Lower lobe of right lung (tissue), 2 donors: ENCODE results near the gene RELT. TPM values are rescaled to one million over a fixed set of nuclear protein-coding genes. Genes with fewer than 3 reads are reported as not detected.
A peak's percentile ranks its signal among the peaks of the same experiment; 100 is the strongest.

Experiments
- ATAC-seq, 2 donors: fragments of 200-7000 bp; cut with Tn5 transposase; one replicate each; pipeline ENCODE4 v1.9.1; 2020 to 2022; ENCODE audit warnings: mild to moderate bottlenecking in 2 of 2, moderate library complexity in 2 of 2
- DNase-seq: peaks from one replicate; pipeline ENCODE4 v3.0.0-alpha.2; 2020
- H3K27ac ChIP-seq: fragments of 200-600 bp; one replicate; pipeline ENCODE4 v1.8.0; 2022
- H3K27me3 ChIP-seq: fragments of 200-600 bp; one replicate; pipeline ENCODE4 v1.8.0; 2022; ENCODE audit warnings: low read depth
- H3K36me3 ChIP-seq: fragments of 200-600 bp; one replicate; pipeline ENCODE4 v1.8.0; 2022; ENCODE audit warnings: mild to moderate bottlenecking
- H3K4me1 ChIP-seq: fragments of 200-600 bp; one replicate; pipeline ENCODE4 v1.8.0; 2022
- H3K4me3 ChIP-seq: fragments of 200-600 bp; one replicate; pipeline ENCODE4 v1.8.0; 2022; ENCODE audit warnings: mild to moderate bottlenecking
- H3K9me3 ChIP-seq: fragments of 200-600 bp; one replicate; pipeline ENCODE4 v1.8.0; 2022
- intact Hi-C: fragments of 100-400 bp; cut with DNase I; formaldehyde crosslinking; loops from one replicate; pipeline ENCODE4 v1.11.0; 2022
- total RNA-seq: library from RNA; stranded (reverse); fragmentation: NEBNext Ultra II Directional; extraction: Animal tissue kit (Norgen Biotek cat#: 25700); gene quantifications from one replicate; pipeline ENCODE4 v1.2.1, GENCODE V29; 2021
- TF ChIP-seq, protein P1 (sequence below): fragments of 200-600 bp; IDR thresholded peaks from one replicate; pipeline ENCODE4 v1.8.0; 2022; ENCODE audit warnings: antibody characterized with exemption, mild to moderate bottlenecking
- donor health status: DM: no; HTN: yes; CAD: no; lungs with severe emphysema.

Gene RELT
- total RNA-seq, 1 donor from 2014 or later, result 15.4 TPM

DNA sequence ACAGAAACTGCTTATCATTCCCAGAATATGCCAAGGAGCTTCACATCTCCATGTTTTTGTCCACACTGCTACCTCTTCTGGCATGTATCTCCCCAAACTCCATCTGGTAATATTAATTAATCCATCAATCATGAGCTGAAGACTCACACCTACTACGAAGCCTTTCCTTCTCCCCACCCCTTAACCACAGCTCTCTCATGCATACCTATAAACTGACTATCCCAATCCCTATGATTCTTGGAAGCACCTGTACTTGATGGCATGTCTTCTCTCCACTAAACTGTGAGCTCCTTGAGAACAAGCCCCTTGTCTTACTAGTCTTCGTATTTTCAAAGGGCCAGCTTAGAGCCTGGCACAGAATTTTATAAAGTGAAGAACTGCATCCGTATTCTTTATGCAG is 47.3 kb downstream of the RELT start:
- intact Hi-C loops, result no loop called here
- ATAC-seq, result no peak

DNA sequence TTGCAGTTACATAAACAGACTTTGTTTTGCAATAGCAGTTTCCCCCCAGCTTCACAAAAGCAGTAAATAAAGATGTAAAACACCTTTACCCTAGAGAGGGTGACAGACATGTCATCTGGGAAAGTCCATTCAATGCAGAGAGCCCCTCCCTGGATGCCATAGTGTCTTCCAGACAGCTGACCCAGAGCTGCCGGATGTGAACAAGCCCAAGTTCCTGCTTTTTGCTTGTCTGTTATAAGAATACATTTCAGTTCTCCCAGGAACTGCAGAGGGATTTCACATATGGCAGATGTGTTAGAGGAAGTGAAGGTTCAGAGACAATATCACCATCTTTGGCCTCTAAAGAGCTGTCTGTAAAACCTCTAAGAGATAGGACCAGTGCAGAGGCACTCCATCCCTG is 48.9 kb downstream of the RELT start:
- DNase-seq (peak; percentile 73), ATAC-seq (peak; percentile 65 to 90)
- TF ChIP-seq, protein P1, sequence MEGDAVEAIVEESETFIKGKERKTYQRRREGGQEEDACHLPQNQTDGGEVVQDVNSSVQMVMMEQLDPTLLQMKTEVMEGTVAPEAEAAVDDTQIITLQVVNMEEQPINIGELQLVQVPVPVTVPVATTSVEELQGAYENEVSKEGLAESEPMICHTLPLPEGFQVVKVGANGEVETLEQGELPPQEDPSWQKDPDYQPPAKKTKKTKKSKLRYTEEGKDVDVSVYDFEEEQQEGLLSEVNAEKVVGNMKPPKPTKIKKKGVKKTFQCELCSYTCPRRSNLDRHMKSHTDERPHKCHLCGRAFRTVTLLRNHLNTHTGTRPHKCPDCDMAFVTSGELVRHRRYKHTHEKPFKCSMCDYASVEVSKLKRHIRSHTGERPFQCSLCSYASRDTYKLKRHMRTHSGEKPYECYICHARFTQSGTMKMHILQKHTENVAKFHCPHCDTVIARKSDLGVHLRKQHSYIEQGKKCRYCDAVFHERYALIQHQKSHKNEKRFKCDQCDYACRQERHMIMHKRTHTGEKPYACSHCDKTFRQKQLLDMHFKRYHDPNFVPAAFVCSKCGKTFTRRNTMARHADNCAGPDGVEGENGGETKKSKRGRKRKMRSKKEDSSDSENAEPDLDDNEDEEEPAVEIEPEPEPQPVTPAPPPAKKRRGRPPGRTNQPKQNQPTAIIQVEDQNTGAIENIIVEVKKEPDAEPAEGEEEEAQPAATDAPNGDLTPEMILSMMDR, result no peak
- peak overlapping the region; percentile 4 for H3K27ac ChIP-seq
- no peaks in the 10 kb centered on the region for H3K27me3 ChIP-seq
- no peaks in the 10 kb centered on the region for H3K9me3 ChIP-seq
- intact Hi-C loops, result no loop called here
- H3K4me1 ChIP-seq, result no peaks in the 10 kb centered on the region
- H3K36me3 ChIP-seq, result no peaks in the 10 kb centered on the region
- no peak overlapping the region for H3K4me3 ChIP-seq

More for the DNA sequence above, 47.3 kb downstream of the RELT start:
- H3K9me3 ChIP-seq, result no peaks in the 10 kb centered on the region
- TF ChIP-seq, protein P1, result no peak
- H3K4me1 ChIP-seq, result no peaks in the 10 kb centered on the region
- no peaks in the 10 kb centered on the region for H3K27me3 ChIP-seq
- peaks cover 6% of the 10 kb centered on the region for H3K36me3 ChIP-seq
- DNase-seq, result no peak
- no peak overlapping the region for H3K4me3 ChIP-seq
- H3K27ac ChIP-seq, result no peak overlapping the region

DNA sequence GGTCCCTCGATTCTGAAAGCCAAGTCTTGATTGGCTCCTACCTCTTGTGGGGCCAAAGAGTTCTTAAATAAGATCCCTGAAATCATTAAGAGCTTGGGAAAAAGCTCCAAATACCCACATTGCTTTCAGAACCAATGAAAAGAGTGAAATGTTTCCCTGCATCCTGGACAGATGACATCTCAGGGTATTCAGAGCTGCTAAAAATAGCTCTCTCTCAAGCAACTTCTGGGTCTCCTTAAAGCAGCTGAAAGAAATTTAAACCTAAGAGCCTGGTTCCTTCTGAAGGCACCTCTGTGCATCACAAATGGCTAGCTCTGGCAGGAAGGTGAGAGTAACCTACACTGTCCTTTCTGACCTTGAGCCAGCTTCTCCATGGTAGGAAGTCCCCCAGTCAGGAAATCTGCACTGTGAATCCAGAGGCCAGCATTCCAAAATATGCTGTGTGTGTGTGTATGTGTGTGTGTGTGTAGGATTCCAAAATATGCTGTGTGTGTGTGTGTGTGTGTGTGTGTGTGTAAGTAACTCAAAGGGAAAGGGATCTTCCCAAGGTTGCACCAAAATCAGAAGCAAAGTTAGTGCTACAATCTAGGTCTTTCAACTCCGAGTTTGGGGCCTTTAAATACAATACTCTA is 50.1 kb downstream of the RELT start:
- TF ChIP-seq, protein P1, result no peak
- Histone ChIP-seq H3K27ac (no peak overlapping the region), H3K36me3 (peaks cover 3% of the 10 kb centered on the region), H3K4me3 (no peak overlapping the region), H3K4me1 (no peaks in the 10 kb centered on the region), H3K9me3 (no peaks in the 10 kb centered on the region), H3K27me3 (no peaks in the 10 kb centered on the region)
- intact Hi-C loops, result no loop called here
- DNase-seq (no peak), ATAC-seq (no peak)

DNA sequence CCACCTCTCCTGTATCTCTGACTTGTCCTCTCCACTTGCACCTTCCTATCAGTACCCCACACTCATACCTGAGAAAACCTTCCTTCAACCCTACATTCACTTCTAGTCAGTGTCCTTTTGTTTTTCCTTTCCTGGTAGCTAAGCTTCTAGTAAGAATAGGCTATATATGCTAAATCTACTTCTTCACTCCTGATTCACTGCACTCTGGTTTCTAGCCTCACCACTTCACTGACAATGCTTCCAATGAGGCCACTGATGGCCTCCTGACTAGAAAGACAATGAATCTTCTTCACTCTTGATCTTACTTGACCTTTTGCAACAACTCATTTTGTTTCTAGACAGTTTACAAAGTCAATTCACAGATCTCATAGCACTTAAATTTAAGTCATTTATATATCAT is 52.0 kb downstream of the RELT start:
- Histone ChIP-seq H3K9me3 (no peaks in the 10 kb centered on the region), H3K36me3 (peaks cover 3% of the 10 kb centered on the region), H3K27ac (no peak overlapping the region), H3K27me3 (no peaks in the 10 kb centered on the region), H3K4me1 (no peaks in the 10 kb centered on the region), H3K4me3 (no peak overlapping the region)
- intact Hi-C loops, result no loop called here
- TF ChIP-seq, protein P1, result no peak
- DNase-seq, result no peak
- ATAC-seq, result no peak

DNA sequence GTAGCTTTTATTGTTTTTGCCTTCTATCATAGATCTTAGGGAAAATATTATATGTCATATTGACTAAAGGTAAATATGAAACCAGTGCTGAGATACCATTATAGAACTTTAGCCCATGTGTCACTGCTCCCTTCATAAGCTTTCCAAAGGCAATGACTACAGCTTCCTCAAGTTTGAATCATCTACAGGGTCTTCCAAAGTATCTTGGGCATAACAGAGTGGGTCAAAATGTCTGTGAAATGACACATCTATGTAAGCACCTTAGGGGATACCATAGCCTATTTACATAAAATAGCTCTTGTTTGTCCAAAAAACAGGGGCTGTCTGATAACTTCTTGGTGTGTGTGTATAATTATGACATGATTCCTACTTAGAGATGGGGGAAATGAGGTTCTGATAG is 52.5 kb downstream of the RELT start:
- no peak for DNase-seq
- Histone ChIP-seq H3K36me3 (peaks cover 3% of the 10 kb centered on the region), H3K9me3 (no peaks in the 10 kb centered on the region), H3K27me3 (no peaks in the 10 kb centered on the region), H3K27ac (no peak overlapping the region), H3K4me1 (no peaks in the 10 kb centered on the region), H3K4me3 (no peak overlapping the region)
- intact Hi-C loops, result no loop called here
- TF ChIP-seq, protein P1, result no peak
- no peak for ATAC-seq
